ENCODE data around the gene OTULIN.

GRCh38 chr5:14729448-14730385, 65.2 kb downstream of the OTULIN start:
- no peak for TF ChIP-seq ZNF521 (tag by site-specific recombination; IDR thresholded peaks at IDR 0.05)
- no peak for TF ChIP-seq CTCF (tag by site-specific recombination; IDR thresholded peaks at IDR 0.05)
- TF ChIP-seq ZBTB6 (tag by site-specific recombination; IDR thresholded peaks at IDR 0.05): no peak
- TF ChIP-seq ZNF311 (tag by site-specific recombination; IDR thresholded peaks at IDR 0.05; ENCODE audit: borderline replicate concordance): no peak
- TF ChIP-seq ZNF341 (tag by site-specific recombination; IDR thresholded peaks at IDR 0.05; ENCODE audit: low read depth): no peak
- TF ChIP-seq REST (tag by site-specific recombination; IDR thresholded peaks at IDR 0.05): no peak
